Measurements from ENCODE around the gene IDS.
"Not testable (repeated sequence)": the region's sequence is repeated elsewhere in the genome, so short reads cannot be mapped to it uniquely, and the experiment has no call there.

The IDS gene

DNA sequence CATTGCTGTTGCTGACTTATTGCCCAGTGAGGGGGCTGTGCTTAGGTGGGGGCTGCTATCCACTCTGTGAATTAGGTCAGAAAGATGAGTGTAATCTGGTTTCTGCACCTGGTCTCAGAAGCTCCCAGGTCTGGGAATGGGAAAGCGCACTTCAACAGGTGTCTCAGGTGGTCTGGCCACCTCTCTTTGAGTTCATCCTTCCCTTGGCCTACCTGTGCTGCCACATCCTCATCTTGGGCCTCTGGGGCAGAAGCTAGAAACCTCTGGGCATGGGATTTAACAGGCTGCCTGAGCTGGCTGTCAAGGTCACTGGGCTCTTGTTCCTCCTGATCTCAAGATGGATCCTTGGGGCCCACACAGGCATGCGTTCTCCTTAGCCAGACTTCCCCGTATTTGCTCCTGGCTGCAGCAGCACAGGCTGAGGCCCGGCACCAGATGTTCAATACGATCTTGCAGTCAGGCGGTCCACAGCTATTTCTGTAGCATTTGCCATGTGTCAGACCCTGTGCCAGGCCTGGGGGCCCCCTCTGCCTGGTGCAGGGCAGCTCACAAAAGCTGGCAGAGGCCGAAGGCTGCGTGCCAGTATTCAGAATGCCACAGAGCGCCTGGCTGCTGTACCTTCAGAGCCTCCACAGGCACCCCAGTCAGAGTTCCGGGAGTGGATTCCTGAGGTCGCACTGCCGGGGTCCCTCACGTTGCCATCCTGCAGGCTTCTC lies 21.4 kb upstream of the IDS start:
- DNase-seq = not testable (repeated sequence)

DNA sequence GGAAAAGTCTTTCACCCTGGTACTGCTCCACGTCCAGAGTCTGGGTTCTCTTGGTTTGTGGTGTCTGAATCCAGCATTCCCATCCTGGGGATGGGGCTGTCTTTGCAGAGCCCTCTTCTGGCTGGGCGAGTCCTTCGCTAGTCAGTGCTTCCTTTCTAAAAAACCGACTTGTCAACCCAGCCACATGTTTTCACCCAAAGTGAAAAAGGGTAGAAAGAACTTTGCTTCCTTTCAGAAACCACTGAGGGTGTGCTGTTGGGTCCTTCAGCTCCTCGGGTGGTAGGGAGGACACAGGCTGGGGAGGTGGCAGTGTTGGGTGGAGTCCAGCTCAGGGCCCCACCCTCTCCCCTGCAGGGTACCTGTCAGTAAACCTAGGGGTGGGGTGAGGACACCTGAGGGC lies 20.8 kb upstream of the IDS start:
- DNase-seq = not testable (repeated sequence)

DNA sequence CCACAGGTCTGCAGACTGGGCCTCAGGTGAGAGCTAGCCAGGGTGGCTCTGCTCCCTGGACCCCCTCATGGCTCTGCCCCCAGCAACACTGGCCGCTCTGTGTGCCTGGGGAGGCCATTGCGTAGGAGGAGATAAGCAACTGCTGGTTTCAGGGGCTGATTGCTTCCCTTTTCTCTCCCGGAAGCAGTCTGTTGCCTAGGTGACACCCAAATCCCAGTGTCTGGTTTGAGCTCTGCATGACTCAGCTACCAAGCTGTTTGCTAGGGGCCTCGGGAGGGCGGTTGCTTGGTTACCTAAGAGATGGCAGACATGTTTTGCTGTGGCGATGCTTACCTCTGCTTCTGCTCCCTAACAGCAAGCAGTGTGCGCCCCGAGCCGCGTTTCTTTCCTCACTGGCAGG lies 20.3 kb upstream of the IDS start:
- not testable (repeated sequence) for DNase-seq

DNA sequence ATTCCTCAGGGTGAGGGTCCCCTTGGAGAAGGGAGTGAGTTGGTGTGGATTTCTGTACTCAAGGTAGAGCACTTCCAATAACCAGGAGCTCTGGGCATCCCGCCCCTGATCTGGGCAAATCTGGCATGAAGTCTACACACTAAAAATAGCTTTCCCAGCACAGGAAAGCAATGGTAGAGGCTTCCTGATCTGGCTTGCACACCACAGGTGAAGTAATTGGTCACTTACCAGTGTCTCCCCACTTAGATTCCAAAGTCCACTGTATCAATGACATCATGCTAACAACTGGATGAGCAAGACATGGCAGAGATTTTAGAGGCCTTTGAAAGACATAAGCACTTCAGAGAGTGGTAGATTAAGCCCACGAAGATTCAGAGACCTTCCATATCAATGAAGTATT lies 17.8 kb upstream of the IDS start:
- DNase-seq = no peak

DNA sequence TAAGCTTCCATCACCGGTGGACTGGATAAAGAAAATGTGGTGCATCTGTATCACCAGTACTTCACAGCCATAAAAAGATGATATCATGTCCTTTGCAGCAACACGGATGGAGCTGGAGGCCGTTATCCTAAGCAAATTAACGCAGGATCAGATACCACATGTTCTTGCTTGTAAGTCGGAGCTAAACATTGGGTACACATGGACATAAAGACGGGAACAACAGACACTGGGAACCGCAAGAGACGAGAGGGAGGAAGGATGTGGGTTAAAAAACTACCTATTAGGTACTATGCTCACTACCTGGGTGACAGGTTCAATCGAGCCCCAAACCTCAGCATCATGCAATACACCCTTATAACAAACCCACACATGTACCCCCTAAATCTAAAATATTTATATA lies 16.3 kb upstream of the IDS start:
- DNase-seq = no peak

DNA sequence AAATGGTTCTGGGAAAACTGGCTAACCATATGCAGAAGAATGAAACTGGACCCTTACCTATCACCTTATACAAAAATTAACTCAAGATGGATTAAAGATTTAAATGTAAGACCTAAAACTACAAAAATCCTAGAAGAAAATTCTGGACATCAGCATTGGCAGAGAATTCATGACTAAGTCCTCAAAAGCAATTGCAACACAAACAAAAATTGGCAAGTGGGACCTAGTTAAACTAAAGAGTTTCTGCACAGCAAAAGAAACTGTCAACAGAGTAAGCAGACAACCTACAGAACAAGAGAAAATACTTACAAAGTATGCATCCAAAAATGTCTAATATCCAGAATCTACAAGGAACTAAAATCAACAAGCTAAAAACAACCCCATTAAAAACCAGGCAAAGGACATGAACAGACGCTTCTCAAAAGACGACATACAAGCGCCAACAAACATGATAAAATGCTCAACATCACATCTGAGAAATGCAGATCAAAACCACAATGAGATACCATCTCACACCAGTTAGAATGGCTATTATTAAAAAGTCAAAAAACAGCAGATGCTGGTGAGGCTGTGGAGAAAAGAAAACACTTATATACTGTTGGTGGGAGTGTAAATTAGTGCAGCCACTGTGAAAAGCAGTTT lies 15.7 kb upstream of the IDS start:
- not testable (repeated sequence) for DNase-seq

DNA sequence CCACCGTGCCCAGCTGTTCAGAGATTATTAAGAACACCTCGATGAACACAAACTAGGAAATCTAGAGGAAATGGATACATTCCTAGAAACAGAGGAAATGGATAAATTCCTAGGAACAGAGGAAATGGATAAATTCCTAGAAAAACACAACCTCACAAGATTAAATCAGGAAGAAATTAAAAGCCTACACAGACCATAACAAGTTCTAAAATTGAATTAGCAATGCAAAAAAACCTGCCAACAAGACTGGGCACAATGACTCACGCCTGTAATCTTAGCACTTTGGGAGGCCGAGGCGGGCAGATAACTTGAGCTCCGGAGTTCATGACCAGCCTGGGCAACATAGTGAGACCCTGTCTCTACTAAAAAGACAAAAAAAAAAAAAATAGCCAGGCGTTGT lies 13.1 kb upstream of the IDS start:
- no peak for DNase-seq

DNA sequence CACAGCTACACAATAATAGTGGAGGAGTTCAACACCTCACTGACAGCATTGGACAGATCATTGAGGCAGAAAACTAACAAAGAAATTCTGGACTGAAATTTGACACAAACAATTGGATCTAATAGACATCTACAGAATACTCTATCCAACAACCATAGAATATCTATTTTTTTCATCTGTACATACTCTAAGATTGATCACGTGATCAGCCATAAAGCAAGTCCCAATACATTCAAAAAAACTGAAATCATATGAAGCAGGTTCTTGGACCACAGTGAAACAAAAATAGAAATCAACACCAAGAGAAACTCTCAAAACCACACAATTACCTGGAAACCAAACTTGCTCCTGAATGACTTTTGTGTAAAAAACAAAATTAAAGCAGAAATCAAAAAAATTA lies 12.2 kb upstream of the IDS start:
- no peak for DNase-seq

DNA sequence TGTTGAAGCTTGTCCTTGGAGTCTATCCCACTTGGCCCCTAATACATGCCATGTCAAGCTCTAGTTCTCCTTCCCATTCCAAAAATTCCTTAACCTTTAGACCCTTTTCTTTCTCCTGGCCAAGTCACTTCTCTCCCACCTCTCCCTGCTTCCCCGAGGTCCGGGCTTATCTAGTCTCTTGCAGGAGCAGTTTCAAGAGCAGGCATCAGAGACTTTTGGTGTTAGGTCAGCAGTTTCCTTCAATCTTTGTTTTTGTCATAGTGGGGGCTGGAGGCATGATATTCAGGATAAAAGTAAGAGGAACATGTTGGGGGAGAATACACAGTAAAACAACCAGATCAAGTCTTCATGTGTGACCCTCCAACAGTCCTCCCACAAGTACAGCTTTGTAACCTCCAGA lies 11.5 kb upstream of the IDS start:
- no peak for DNase-seq

DNA sequence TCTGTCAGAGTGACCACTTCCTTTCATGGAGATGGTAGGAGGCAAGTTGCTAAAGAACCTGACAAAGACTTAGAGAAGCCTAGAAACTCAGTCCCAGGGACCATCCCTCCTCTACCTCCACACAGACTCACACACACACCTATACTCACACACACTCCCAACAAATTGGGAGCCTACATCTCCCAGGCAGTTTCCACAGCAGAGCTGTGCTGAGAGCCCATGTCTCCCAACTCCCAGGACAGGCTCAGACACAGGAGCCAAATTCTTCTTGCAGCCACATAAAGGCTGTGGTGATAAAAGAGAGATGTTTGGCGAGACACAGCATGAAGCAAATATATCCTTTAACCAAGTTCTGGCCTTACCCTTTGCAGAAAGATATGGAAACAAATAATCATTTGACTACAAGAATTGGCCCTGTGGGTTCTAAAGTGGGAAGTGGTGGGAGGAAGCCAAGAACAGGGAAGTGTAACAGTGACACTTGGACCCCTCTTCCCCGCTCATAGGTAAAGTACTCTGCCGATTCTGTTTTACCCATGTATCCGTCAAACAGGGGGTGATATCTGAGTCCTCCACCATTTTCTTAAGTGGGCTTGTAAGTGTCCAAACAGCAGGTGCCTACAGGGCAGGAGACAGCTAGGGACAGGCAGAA lies 11.0 kb upstream of the IDS start:
- DNase-seq = no peak

DNA sequence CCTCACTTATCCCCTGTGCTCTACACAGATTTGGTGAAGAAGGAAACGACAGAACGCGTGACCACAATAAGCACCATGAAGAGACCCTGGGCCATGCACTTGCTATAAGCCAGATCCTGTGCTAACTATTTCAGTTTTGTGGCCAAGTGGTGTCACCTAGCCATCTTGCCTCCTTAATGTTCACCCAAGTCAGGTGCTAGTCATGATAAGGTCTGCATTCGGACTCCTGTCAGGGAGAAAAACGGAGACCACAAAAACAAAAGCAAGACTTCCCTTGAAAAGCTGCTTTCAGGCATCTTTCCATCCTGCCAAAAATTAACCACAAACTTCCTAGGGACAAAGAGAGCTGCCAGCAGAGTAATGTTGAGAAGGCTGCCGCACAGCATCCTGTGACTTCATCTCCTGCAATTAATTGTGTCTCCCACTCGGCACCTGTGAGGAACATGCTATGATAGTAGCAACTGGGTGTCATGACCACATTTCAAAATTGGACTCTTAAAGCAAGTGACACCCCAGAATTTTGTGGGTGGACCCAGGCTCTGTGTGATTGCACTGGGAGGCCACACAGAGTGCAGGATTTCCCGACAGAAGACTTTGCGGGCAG lies 8.8 kb upstream of the IDS start:
- DNase-seq = no peak

DNA sequence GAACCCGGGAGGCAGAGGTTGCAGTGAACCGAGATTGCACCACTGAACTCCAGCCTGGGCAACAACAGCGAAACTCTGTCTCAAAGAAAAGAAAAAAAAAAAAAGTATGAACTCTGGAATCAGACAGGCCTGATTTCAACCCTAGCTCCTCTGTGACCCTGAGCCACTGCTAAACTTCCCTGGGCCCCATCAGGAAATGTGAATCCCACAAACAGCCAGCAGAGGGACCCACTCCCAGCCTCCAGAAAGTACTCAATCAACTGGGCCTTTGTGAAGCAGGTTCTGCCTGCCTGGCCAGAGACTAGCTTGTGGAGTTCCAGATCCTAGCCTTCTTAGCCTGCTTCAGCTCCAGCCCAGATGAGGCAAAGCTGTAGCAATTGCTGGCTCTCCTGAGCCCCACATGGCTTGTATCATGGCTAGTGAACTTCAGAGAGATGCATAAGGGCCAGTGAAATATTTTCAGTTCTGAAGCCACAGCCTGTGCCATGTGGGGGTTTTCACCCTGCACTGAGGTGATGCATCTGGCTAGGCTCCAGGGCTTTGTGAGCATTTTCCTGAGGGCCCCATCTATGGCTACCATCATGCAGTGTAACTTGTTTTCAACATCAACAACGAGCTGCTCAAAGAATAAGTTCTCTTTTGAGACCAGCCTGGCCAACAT lies 7.2 kb upstream of the IDS start:
- DNase-seq = peak; percentile 1

DNA sequence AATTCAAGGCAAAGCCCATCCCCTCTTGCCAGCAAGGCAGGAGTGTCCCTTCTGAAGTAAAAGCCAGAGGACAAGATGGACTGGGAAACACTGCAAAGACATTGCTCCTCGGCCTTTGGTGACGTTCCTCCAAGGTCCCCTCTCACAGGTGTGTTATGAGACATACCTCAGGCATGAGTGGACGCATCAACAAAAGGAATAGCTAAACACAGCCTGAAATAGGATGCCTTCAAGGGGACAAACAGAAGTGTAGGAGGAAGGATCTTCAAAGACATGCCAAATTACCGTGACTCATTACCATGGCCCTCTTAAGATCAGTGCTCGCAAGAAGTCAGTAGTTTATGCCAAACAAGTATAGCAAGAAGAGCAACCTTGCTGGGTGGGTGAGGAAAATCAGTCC lies 6.0 kb upstream of the IDS start:
- no peak for DNase-seq

DNA sequence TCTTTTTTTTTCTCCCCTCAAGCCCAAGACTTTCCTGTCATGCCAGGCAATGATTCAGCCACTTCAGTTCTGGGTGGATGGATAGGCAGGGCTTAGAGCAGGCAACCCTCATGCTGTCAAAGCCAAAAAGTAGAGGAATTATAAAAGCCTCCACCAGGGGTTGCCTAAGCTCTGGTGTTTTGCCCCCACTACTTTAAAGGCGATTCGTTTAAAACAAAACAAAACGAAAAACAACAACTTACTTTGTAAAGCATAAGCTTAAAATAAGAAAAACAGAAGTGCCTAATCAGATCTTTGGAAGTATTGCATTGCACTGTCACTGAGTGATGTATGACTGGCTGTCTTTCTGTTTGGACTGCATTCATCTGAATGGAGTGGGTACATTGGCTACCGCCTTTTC lies 5.3 kb upstream of the IDS start:
- DNase-seq = no peak

DNA sequence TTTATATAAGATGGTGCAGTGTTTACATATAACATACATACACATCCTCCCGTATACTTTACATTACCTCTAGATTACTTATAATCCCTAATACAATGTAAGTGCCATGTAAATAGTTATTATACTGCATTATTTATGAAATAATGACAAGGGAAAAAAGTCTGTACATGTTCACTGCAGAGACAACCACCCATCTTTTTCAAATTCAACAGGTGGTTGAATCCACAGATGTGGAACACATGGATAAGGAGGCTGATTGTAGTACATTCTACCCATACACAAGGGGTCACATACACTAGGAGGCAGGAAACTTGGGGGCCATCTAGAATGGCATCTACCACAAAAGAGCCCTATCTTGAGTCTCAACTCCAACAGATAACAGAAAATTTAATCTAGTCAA lies 3.4 kb upstream of the IDS start:
- DNase-seq = no peak

DNA sequence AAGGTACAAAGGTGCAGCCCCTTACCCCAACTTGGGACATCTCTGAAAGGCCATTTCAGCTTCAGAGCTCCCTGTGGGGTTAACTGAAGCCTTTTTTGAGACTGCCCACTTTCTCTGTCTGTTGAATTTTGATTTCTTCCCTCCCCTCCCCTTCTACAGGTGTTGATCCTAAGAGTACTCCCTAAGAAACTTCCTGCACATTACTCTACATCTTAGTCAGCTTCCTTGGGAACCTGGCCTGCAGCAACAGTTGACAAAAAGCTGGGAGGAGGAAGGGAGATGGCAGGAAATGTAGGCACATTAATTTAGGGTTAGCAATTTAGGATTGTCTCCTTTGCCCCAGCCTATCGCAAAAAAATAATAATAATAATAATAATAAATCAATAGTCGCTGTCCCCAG lies 1.2 kb upstream of the IDS start:
- no peak for DNase-seq

DNA sequence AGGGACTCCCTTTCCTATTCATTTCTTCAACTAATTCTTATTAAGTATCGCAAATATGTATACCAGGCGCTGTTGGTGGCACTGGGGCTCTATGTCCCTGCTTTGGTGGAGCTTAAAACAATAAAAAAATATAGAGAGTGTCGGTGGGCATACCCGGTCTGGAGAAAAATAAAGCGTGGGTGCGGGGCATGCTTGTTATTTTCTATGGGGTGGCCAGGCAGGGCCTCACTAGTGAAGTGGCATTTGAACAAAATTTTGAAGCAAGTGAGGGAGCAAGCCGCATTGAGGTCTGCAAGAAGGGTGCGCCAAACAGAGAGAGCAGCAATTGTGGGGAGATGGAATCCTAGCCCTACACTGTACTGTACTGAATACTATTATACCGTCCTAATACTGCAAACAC lies 565 bp upstream of the IDS start:
- DNase-seq = no peak

DNA sequence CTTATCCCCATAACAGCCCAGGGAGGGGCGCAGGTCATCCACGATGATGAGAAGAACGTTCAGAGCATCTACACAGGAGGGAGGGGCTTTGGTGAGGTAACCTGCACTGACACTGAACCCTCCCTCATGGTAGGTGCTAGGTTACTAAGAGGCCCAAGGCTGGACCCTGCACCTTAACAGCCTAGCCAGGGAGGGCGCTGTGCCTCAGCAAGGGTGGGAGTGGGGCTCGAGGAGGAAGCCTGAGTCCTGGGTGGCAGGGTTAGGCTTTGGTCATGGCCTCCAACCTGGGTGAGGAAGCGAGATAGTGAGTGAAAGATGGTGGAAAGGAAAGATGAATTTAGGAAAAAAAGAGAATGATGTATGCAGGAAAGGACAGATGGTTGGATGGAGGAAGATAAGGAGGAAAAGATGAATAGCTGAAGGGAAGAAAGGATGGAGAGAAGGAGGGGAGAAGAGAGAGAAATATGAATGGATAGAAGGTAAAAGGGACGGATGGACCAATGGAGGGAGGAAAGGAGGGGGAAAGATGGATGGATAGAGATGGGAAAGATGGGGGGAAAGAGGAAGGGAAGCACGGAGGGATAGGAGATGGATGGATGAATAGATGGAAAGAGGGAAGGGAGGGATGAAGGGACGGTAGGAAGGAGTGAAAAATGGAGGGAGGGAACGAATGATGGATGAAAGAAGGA lies 736 bp downstream of the IDS start:
- no peak for DNase-seq

DNA sequence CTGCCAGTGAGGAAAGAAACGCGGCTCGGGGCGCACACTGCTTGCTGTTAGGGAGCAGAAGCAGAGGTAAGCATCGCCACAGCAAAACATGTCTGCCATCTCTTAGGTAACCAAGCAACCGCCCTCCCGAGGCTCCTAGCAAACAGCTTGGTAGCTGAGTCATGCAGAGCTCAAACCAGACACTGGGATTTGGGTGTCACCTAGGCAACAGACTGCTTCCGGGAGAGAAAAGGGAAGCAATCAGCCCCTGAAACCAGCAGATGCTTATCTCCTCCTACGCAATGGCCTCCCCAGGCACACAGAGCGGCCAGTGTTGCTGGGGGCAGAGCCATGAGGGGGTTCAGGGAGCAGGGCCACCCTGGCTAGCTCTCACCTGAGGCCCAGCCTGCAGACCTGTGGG lies 1.7 kb downstream of the IDS start:
- DNase-seq = not testable (repeated sequence)

DNA sequence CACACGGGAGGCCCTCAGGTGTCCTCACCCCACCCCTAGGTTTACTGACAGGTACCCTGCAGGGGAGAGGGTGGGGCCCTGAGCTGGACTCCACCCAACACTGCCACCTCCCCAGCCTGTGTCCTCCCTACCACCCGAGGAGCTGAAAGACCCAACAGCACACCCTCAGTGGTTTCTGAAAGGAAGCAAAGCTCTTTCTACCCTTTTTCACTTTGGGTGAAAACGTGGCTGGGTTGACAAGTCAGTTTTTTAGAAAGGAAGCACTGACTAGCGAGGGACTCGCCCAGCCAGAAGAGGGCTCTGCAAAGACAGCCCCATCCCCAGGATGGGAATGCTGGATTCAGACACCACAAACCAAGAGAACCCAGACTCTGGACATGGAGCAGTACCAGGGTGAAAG lies 2.2 kb downstream of the IDS start:
- not testable (repeated sequence) for DNase-seq

DNA sequence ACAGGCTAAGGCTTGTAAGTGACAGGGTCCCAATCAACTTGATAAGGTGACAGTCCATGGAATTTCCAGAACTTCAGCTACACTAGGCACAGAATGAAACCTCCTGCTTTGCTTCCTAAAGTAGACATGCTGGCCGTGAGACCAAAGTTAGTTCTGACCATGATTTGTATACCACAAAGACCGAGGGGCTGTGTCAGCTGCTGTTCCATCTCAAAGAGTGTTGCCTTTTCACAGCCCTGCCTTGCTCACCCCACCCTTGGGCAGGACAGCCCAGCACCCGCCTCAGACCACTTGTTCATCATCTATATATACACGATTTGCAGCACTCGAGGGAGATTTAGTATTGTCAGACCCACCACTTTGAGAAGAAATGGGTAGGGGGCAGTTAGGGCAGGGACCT lies 5.3 kb downstream of the IDS start:
- DNase-seq = no peak

DNA sequence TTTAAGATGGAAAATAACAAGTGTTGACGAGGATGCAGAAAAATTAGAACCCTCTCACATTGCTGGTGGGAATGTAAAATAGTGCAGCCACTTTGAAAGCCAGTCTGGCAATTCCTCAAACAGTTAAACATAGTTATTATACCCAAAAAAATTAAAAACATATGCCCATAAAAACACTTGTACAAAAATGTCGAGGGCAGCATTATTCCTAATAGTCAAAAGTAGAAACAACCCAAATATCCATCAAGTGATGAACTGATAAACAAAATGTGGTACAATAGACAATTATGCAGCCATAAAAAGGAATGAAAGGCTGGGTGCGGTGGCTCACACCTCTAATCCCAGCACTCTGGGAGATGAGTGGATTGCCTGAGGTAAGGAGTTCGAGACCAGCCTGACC lies 6.3 kb downstream of the IDS start:
- DNase-seq = no peak

DNA sequence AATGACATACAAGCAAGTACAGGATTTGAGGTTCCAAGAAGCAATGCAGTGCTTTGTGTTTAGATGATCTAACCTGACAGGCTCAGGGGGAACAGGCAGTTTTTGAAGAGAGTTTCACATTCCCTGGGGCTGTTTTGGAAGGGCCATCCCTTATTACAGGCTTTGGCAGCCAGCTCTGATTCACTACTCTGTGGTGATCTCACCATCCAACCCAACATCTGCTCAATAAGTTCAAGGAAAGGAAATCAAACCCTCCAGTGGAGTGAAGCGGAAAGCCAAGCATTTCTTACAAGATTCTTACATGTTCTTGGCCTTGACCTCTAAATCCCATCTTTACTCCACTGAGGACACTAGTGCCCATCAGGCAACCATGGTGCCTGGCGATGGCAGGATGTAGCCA lies 7.5 kb downstream of the IDS start:
- no peak for DNase-seq
